Cerebellar cortex (tissue), 1 donor: ENCODE measurements around the gene KIF1A.

Experiments used
- DNase-seq: peaks from one replicate; pipeline ENCODE4 v3.0.0-alpha.2; 2015; ENCODE audit warnings: low spot score

The KIF1A gene

GRCh38 chr2:240719676-240720545 lies 100.1 kb downstream of the KIF1A start:
- no peak for DNase-seq

- DNase-seq, result no peak
These were observed 101.0 kb downstream of the KIF1A start for GRCh38 chr2:240718896-240719490.

GRCh38 chr2:240717681-240718581 lies 102.1 kb downstream of the KIF1A start:
- no peak for DNase-seq

GRCh38 chr2:240717181-240717641 lies 102.8 kb downstream of the KIF1A start:
- no peak for DNase-seq

- no peak for DNase-seq
These were observed 103.8 kb downstream of the KIF1A start for GRCh38 chr2:240716130-240716798.

GRCh38 chr2:240714747-240715725 lies 105.0 kb downstream of the KIF1A start:
- DNase-seq, result peak; percentile 53

- peak; percentile 50 for DNase-seq
These were observed 105.9 kb downstream of the KIF1A start for GRCh38 chr2:240713928-240714746.

- no peak for DNase-seq
These were observed 106.7 kb downstream of the KIF1A start for GRCh38 chr2:240713071-240713927.

- DNase-seq, result no peak
These were observed 107.9 kb downstream of the KIF1A start for GRCh38 chr2:240712121-240712520.

GRCh38 chr2:240711701-240712100 lies 108.3 kb downstream of the KIF1A start:
- no peak for DNase-seq

GRCh38 chr2:240711296-240711695 lies 108.7 kb downstream of the KIF1A start:
- no peak for DNase-seq

- no peak for DNase-seq
These were observed 111.6 kb downstream of the KIF1A start for GRCh38 chr2:240708457-240708856.

- DNase-seq, result no peak
These were observed 112.2 kb downstream of the KIF1A start for GRCh38 chr2:240707821-240708220.

GRCh38 chr2:240707043-240707756 lies 112.8 kb downstream of the KIF1A start:
- DNase-seq, result no peak

GRCh38 chr2:240705204-240705791 lies 114.7 kb downstream of the KIF1A start:
- DNase-seq, result no peak

- DNase-seq, result no peak
These were observed 115.4 kb downstream of the KIF1A start for GRCh38 chr2:240704651-240705050.
